NT2/D1 (cell line): ENCODE data around the gene ROBO1.
"Not testable (repeated sequence)": the region's sequence is repeated elsewhere in the genome, so short reads cannot be mapped to it uniquely, and the experiment has no call there.

Experiments used
- DNase-seq: peaks from one replicate; pipeline ENCODE4 v3.0.0-alpha.2; 2011; ENCODE audit warnings: low read depth, low spot score
- H3K27me3 ChIP-seq: 2 replicates; pipeline ENCODE4 v1.6.0; 2011; ENCODE audit warnings: mild to moderate bottlenecking; ENCODE audit not compliant: insufficient read length, insufficient read depth
- H3K36me3 ChIP-seq: 2 replicates; pipeline ENCODE4 v1.6.1; 2011; ENCODE audit warnings: mild to moderate bottlenecking, low read length, mixed read lengths; ENCODE audit not compliant: insufficient read depth, insufficient read length
- H3K4me1 ChIP-seq: 2 replicates; pipeline ENCODE4 v1.5.1; 2011; ENCODE audit not compliant: insufficient read depth, insufficient read length
- H3K4me3 ChIP-seq: 2 replicates; pipeline ENCODE4 v1.5.1; 2011; ENCODE audit warnings: low read depth; ENCODE audit not compliant: insufficient read length
- H3K9ac ChIP-seq: 2 replicates; pipeline ENCODE4 v1.6.0; 2011; ENCODE audit warnings: low read depth; ENCODE audit not compliant: insufficient read length
- H3K9me3 ChIP-seq: 2 replicates; pipeline ENCODE4 v1.5.1; 2011; ENCODE audit warnings: mild to moderate bottlenecking, low read length; ENCODE audit not compliant: insufficient read depth
- SUZ12 ChIP-seq: IDR thresholded peaks from 2 replicates; pipeline ENCODE4 v1.6.1; 2011; ENCODE audit not compliant: insufficient read length, insufficient read depth; ENCODE audit errors: extremely low read depth
- YY1 ChIP-seq: IDR thresholded peaks from 2 replicates; pipeline ENCODE4 v1.6.1; 2011; ENCODE audit not compliant: insufficient read length, insufficient read depth
- ZNF274 ChIP-seq: IDR thresholded peaks from 2 replicates; pipeline ENCODE4 v1.6.1; 2011; ENCODE audit warnings: mild to moderate bottlenecking, low read depth, low read length

ROBO1 gene

DNA sequence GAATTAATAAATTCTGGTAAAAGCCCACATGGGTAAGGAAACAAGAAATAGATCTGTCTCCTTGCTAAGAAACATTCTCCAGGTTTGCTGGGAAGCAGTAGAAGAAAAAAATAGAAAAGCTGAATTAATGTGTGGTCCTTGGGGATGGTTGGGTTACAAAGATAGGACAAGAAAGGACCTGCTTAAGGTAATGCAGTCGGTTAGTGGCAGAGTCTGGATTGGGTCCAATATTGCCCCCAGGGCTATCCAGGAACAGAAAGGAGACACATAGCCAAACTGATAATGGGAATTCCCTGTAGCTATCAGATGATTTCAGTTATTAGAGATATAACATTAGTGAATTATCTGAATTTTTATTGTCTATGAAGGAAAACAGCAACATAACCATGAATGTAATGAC, 584.3 kb downstream of the ROBO1 start:
- H3K9ac ChIP-seq: no peak overlapping the region
- TF ChIP-seq YY1: no peak
- TF ChIP-seq ZNF274: no peak
- no peak for TF ChIP-seq SUZ12
- H3K36me3 ChIP-seq: no peaks in the 10 kb centered on the region
- H3K4me3 ChIP-seq: no peak overlapping the region
- H3K4me1 ChIP-seq: no peaks in the 10 kb centered on the region
- no peak for DNase-seq
- H3K27me3 ChIP-seq: no peaks in the 10 kb centered on the region
- no peaks in the 10 kb centered on the region for H3K9me3 ChIP-seq

DNA sequence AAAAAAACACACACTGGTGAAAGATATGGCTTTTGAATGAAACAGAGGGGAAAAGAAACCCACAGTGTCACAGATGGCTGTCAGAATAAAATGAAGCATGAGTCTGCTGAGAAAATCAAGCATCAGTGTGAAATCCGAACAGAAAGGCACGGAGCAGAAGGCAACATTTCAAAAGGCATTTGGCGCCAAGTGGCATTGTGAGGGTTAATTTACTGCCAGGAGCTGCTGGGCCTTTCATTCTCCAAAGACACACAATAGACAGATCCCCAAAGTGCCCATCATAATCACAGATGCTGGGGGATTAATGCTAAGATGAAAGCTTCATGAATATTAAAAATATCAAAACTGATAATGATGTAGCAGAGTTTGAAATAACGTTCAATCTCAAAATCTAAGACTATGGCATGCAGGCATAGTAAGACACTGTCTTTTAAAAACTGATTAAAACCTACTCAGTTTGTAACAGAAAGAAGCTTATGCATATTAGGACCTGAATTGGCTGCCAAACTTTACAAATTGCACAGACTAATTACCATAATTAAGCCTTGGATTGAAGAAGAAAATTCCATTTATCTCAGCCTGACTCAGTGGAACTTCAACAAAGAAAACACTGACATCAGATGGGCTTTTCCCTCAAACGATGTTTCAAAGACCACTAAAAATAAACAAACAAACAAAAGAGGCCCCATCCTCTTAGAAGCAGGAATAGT, 589.2 kb downstream of the ROBO1 start:
- H3K9me3 ChIP-seq: peaks cover 1% of the 10 kb centered on the region; the same call in 1 of the 2 replicates
- no peaks in the 10 kb centered on the region for H3K36me3 ChIP-seq
- no peak overlapping the region for H3K9ac ChIP-seq
- DNase-seq: no peak
- no peaks in the 10 kb centered on the region for H3K27me3 ChIP-seq
- TF ChIP-seq YY1 (no peak), SUZ12 (no peak), ZNF274 (no peak)
- no peaks in the 10 kb centered on the region for H3K4me1 ChIP-seq
- H3K4me3 ChIP-seq: no peak overlapping the region

- H3K27me3 ChIP-seq: no peaks in the 10 kb centered on the region
- TF ChIP-seq SUZ12: no peak
- TF ChIP-seq ZNF274: no peak
- no peak for TF ChIP-seq YY1
These were observed 591.9 kb downstream of the ROBO1 start for GRCh38 chr3:79175870-79176269.

GRCh38 chr3:79173259-79173658, 594.5 kb downstream of the ROBO1 start:
- DNase-seq, H3K9ac ChIP-seq, H3K4me3 ChIP-seq, H3K27me3 ChIP-seq, H3K36me3 ChIP-seq, H3K4me1 ChIP-seq: not testable (repeated sequence)
- peaks cover 16% of the 10 kb centered on the region for H3K9me3 ChIP-seq

More at GRCh38 chr3:79175870-79176269, 591.9 kb downstream of the ROBO1 start:
- DNase-seq: no peak
- H3K36me3 ChIP-seq: no peaks in the 10 kb centered on the region
- H3K4me1 ChIP-seq: no peaks in the 10 kb centered on the region
- H3K9me3 ChIP-seq: peaks cover 16% of the 10 kb centered on the region
- H3K9ac ChIP-seq: no peak overlapping the region
- no peak overlapping the region for H3K4me3 ChIP-seq

- TF ChIP-seq ZNF274 (no peak), SUZ12 (no peak), YY1 (no peak)
- Histone ChIP-seq H3K4me1 (no peaks in the 10 kb centered on the region), H3K4me3 (no peak overlapping the region), H3K9ac (no peak overlapping the region), H3K9me3 (peaks cover 16% of the 10 kb centered on the region), H3K36me3 (no peaks in the 10 kb centered on the region), H3K27me3 (no peaks in the 10 kb centered on the region)
- DNase-seq: no peak
These were observed 595.6 kb downstream of the ROBO1 start for GRCh38 chr3:79172241-79172640.

GRCh38 chr3:79170021-79170420, 597.8 kb downstream of the ROBO1 start:
- no peaks in the 10 kb centered on the region for H3K4me1 ChIP-seq
- H3K9ac ChIP-seq: no peak overlapping the region
- no peaks in the 10 kb centered on the region for H3K36me3 ChIP-seq
- DNase-seq: no peak
- TF ChIP-seq SUZ12 (no peak), ZNF274 (no peak), YY1 (no peak)
- H3K4me3 ChIP-seq: no peak overlapping the region
- H3K27me3 ChIP-seq: no peaks in the 10 kb centered on the region
- peaks cover 16% of the 10 kb centered on the region for H3K9me3 ChIP-seq

DNA sequence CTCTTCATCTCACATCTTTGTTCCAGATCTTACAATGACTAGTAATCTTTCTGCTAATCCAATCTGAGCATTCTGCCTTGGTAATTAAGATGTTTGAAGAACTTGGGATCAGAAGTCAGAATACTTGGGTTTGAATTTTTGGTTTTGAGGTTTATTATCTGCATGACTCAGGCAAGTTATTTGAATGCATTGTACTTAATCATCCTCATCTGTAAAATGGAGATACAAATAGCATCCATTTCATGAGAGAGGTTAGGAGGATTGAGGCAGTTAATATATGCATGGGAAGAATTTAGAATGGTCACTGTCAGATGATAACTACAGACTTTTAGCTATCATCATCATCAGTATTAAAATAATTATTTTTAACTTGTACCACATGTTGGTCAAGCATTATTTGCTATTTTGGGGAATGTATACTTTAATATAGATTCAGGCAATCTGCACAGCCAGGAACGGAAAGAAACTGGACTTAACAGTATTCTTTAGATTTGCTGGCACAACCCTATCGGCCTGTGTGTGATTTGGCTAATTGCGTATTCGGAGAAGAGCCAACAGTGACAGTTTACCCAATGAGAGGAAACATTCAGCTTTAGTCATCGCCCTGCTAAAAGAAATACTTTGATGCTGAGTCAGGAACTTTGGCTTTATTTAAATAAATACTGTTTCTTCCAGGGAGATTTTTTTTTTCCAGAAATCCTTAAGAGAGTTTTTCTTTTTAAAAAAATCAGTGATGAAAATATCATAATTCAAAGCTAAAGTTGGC, 600.0 kb downstream of the ROBO1 start:
- TF ChIP-seq YY1 (no peak), SUZ12 (no peak), ZNF274 (no peak)
- no peak for DNase-seq
- Histone ChIP-seq H3K9ac (no peak overlapping the region), H3K36me3 (no peaks in the 10 kb centered on the region), H3K9me3 (peaks cover 7% of the 10 kb centered on the region), H3K27me3 (no peaks in the 10 kb centered on the region), H3K4me3 (no peak overlapping the region), H3K4me1 (no peaks in the 10 kb centered on the region)

DNA sequence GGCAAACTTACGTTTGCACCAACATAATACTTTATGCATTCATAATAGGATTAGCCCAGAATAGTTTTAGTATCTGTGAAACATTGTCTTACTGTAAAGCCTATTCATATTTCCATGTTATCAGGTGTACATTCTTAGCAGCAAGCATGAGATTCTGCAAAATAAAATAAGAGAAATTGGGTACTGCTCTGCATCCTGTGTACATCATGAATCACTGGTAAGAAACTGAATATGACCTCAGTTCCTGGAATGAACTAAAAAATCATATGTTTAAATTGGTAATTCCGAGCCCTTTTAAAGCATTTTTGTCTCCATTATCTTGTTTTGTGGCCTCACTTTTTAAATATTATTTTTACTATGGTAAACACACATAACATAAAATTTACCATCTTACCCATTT, 605.1 kb downstream of the ROBO1 start:
- Histone ChIP-seq H3K9me3 (no peaks in the 10 kb centered on the region), H3K9ac (no peak overlapping the region), H3K4me3 (no peak overlapping the region), H3K4me1 (no peaks in the 10 kb centered on the region), H3K27me3 (no peaks in the 10 kb centered on the region), H3K36me3 (no peaks in the 10 kb centered on the region)
- TF ChIP-seq ZNF274 (no peak), YY1 (no peak), SUZ12 (no peak)
- DNase-seq: no peak
